Measurements from ENCODE around the gene COX8A. TPM values are rescaled to one million over a fixed set of nuclear protein-coding genes. Genes with fewer than 3 reads are reported as not detected.

The COX8A gene
- total RNA-seq, 1 donor from 2014 or later: 86.0 TPM

DNA sequence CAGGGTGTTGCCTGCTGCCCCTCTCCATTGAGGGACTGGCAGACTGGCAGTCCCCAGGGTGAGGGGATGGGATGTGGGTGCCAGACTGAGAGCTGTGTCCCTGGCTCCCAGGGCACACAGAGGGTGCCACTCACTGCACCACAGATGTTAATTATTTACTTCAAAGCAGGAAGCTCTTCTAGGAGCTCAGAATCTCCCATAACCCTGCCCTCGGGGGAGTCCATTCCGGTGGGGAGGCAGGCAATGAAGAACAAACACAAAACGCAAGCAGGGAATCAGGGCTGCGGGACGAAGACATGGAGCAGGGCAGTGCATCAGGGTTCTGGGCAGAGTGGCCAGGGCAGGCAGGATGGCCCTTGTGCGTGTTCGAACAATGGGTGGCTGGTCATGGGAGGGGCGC is 37.0 kb downstream of the COX8A start:
- TF ChIP-seq, protein P1, sequence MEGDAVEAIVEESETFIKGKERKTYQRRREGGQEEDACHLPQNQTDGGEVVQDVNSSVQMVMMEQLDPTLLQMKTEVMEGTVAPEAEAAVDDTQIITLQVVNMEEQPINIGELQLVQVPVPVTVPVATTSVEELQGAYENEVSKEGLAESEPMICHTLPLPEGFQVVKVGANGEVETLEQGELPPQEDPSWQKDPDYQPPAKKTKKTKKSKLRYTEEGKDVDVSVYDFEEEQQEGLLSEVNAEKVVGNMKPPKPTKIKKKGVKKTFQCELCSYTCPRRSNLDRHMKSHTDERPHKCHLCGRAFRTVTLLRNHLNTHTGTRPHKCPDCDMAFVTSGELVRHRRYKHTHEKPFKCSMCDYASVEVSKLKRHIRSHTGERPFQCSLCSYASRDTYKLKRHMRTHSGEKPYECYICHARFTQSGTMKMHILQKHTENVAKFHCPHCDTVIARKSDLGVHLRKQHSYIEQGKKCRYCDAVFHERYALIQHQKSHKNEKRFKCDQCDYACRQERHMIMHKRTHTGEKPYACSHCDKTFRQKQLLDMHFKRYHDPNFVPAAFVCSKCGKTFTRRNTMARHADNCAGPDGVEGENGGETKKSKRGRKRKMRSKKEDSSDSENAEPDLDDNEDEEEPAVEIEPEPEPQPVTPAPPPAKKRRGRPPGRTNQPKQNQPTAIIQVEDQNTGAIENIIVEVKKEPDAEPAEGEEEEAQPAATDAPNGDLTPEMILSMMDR (IDR thresholded peaks at IDR 0.05): no peak
- TF ChIP-seq EZH2 (IDR thresholded peaks at IDR 0.05): no peak
- no peak for TF ChIP-seq EZH2phosphoT487 (IDR thresholded peaks at IDR 0.05)
- DNase-seq (ENCODE audit: low spot score): no peak
- H3K4me3 Mint-ChIP-seq: no peak overlapping the region
- Histone ChIP-seq H3K4me2 (no peak overlapping the region), H3K9ac (no peak overlapping the region), H3K4me3 (no peak overlapping the region), H2AFZ (replicated peaks) (no peak overlapping the region), H3K4me1 (peaks cover 15% of the 10 kb centered on the region), H3K79me2 (ENCODE audit: low read depth) (no peaks in the 10 kb centered on the region), H3K9me3 (ENCODE audit: low read depth) (no peaks in the 10 kb centered on the region), H3K27ac (no peak overlapping the region), H3K36me3 (no peaks in the 10 kb centered on the region), H4K20me1 (ENCODE audit: low read depth) (peaks cover 30% of the 10 kb centered on the region), H3F3A (ENCODE audit: low read depth) (peaks cover 18% of the 10 kb centered on the region), H3K27me3 (peaks cover 40% of the 10 kb centered on the region)
- H3K9me3 Mint-ChIP-seq: peaks cover 3% of the 10 kb centered on the region
- H3K27ac Mint-ChIP-seq: no peak overlapping the region
- no peaks in the 10 kb centered on the region for H3K36me3 Mint-ChIP-seq
- peaks cover 10% of the 10 kb centered on the region for H3K27me3 Mint-ChIP-seq (ENCODE audit: insufficient read depth, low read depth)
- H3K4me1 Mint-ChIP-seq: peaks cover 38% of the 10 kb centered on the region

DNA sequence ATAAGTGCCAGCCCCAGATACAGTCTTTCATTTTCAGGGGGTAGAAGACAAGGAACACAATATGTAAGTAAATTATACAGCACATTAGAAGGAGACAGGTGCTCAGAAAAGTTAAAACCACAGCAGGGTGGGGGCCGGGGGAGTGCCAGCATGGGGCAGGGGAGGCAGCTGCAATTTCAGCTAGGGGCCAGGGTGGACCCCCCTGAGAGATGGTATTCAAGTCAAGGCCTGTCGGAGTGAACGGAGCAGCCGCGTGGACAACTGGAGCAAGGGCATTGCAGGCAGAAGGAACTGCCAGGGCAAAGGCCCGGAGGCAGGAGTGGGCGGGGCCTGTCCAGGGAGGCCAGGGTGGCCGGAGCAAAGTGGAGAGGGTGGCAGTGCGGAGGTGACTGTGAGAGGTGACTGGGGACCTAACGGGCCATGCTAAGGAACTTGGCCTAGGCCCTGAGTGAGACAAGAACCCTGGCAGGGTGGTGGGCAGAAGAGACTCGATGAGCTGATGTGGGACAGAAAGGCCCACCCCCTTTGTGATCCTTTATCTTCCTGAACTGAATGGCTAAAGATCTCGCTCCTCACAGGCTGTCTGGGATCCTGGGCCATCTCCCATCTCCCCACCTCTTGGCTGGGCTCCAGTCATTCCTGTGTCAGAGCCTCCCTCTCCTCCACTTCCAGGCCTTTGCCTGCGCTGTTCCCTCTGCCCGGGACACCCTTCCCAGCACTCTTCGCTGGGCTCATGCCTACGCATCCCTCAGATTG is 38.9 kb downstream of the COX8A start:
- no peak overlapping the region for H3K27ac ChIP-seq
- no peak for DNase-seq (ENCODE audit: low spot score)

DNA sequence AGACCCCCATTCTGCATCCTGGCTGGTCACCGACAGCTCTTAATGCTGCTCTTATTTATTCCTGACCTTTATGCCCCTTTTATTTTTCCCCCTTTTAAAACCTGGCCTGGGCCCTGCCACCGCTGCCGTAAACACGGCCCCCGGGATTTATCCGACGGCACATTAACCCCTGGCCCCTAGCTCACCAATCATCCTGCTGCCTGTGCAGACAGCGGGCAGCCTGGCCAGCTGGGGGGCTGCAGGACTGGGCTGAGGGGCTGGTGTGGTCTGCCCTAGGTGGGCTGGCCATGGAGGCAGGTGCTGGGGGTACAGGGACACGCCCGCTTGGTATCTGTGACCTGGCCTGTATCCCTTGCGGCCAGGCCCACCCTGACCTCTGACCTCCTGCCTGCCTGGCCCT is 39.9 kb downstream of the COX8A start:
- Histone ChIP-seq H3K4me3 (no peak overlapping the region), H3F3A (ENCODE audit: low read depth) (no peaks in the 10 kb centered on the region), H3K36me3 (no peaks in the 10 kb centered on the region), H3K4me2 (no peak overlapping the region), H3K79me2 (ENCODE audit: low read depth) (no peaks in the 10 kb centered on the region), H2AFZ (replicated peaks) (no peak overlapping the region), H4K20me1 (ENCODE audit: low read depth) (peaks cover 12% of the 10 kb centered on the region), H3K27ac (no peak overlapping the region), H3K4me1 (no peaks in the 10 kb centered on the region), H3K27me3 (peaks cover 10% of the 10 kb centered on the region), H3K9me3 (ENCODE audit: low read depth) (no peaks in the 10 kb centered on the region), H3K9ac (no peak overlapping the region)
- H3K36me3 Mint-ChIP-seq: no peaks in the 10 kb centered on the region
- peaks cover 4% of the 10 kb centered on the region for H3K27me3 Mint-ChIP-seq (ENCODE audit: insufficient read depth, low read depth)
- H3K9me3 Mint-ChIP-seq: peaks cover 3% of the 10 kb centered on the region
- no peak for TF ChIP-seq EZH2phosphoT487 (IDR thresholded peaks at IDR 0.05)
- H3K4me3 Mint-ChIP-seq: no peak overlapping the region
- H3K27ac Mint-ChIP-seq: no peak overlapping the region
- no peak for DNase-seq (ENCODE audit: low spot score)
- peaks cover 26% of the 10 kb centered on the region for H3K4me1 Mint-ChIP-seq

More for the DNA sequence above, 38.9 kb downstream of the COX8A start:
- Histone ChIP-seq H3K9me3 (ENCODE audit: low read depth) (no peaks in the 10 kb centered on the region), H3K9ac (no peak overlapping the region), H3K4me3 (no peak overlapping the region), H3K27me3 (peaks cover 21% of the 10 kb centered on the region), H3K4me2 (no peak overlapping the region), H2AFZ (replicated peaks) (no peak overlapping the region), H3F3A (ENCODE audit: low read depth) (no peaks in the 10 kb centered on the region), H3K36me3 (no peaks in the 10 kb centered on the region), H3K4me1 (no peaks in the 10 kb centered on the region), H3K79me2 (ENCODE audit: low read depth) (no peaks in the 10 kb centered on the region), H4K20me1 (ENCODE audit: low read depth) (peaks cover 14% of the 10 kb centered on the region)
- H3K27me3 Mint-ChIP-seq (ENCODE audit: insufficient read depth, low read depth): peaks cover 4% of the 10 kb centered on the region
- TF ChIP-seq, protein P1 (IDR thresholded peaks at IDR 0.05): no peak
- TF ChIP-seq EZH2 (IDR thresholded peaks at IDR 0.05) (no peak), EZH2phosphoT487 (IDR thresholded peaks at IDR 0.05) (no peak)
- H3K4me1 Mint-ChIP-seq: peaks cover 30% of the 10 kb centered on the region
- H3K4me3 Mint-ChIP-seq: no peak overlapping the region
- H3K27ac Mint-ChIP-seq: peak overlapping the region; percentile 25
- peaks cover 3% of the 10 kb centered on the region for H3K9me3 Mint-ChIP-seq
- no peaks in the 10 kb centered on the region for H3K36me3 Mint-ChIP-seq

DNA sequence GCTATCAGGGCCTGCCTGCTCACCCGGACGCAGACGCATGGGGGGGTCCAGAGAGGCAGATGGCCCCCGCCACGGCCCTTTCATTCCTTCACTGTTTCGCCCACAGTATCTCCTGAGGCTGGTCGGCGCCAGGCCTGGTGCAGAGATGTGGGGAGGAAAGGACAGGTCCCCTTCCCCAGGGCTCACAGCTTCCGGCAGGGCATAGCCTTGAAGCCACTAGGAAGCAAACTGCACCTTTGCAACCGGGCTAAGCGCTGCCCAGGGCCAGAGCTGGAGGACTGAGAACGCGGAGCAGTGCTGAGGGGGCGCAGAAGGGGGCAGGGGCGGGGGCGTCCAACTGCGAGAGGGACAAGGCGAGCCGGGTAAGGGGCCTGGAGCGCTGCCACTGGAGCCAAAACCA is 41.1 kb downstream of the COX8A start:
- Histone ChIP-seq H4K20me1 (ENCODE audit: low read depth) (peaks cover 15% of the 10 kb centered on the region), H3K79me2 (ENCODE audit: low read depth) (no peaks in the 10 kb centered on the region), H2AFZ (replicated peaks) (no peak overlapping the region), H3K4me3 (no peak overlapping the region), H3K27ac (no peak overlapping the region), H3K27me3 (peaks cover 5% of the 10 kb centered on the region), H3F3A (ENCODE audit: low read depth) (no peaks in the 10 kb centered on the region), H3K4me1 (no peaks in the 10 kb centered on the region), H3K9ac (no peak overlapping the region), H3K4me2 (no peak overlapping the region), H3K36me3 (no peaks in the 10 kb centered on the region), H3K9me3 (ENCODE audit: low read depth) (no peaks in the 10 kb centered on the region)
- no peak overlapping the region for H3K27ac Mint-ChIP-seq
- TF ChIP-seq EZH2 (IDR thresholded peaks at IDR 0.05) (no peak), EZH2phosphoT487 (IDR thresholded peaks at IDR 0.05) (no peak)
- TF ChIP-seq, protein P1 (IDR thresholded peaks at IDR 0.05): no peak
- H3K9me3 Mint-ChIP-seq: peaks cover 3% of the 10 kb centered on the region
- H3K4me3 Mint-ChIP-seq: no peak overlapping the region
- no peak for DNase-seq (ENCODE audit: low spot score)
- H3K36me3 Mint-ChIP-seq: no peaks in the 10 kb centered on the region
- peaks cover 31% of the 10 kb centered on the region for H3K4me1 Mint-ChIP-seq
- H3K27me3 Mint-ChIP-seq (ENCODE audit: insufficient read depth, low read depth): peaks cover 9% of the 10 kb centered on the region

Measured in neural progenitor cell (in vitro differentiated cells).